H9 (cell line): Measurements from ENCODE around the gene HIP1. TPM values are rescaled to one million over a fixed set of nuclear protein-coding genes. Genes with fewer than 3 reads are reported as not detected.

Experiments used
- DNase-seq: peaks from one replicate; pipeline ENCODE4 v3.0.0-alpha.2; 2017
- H2AFZ ChIP-seq: one replicate; pipeline ENCODE4 v1.6.1; 2013; ENCODE audit warnings: mild to moderate bottlenecking, low read length, control low read depth, moderate library complexity
- H2AK5ac ChIP-seq: 2 replicates; pipeline ENCODE4 v1.6.1; 2013; ENCODE audit warnings: low read length, control low read depth, mixed read lengths; ENCODE audit not compliant: insufficient read length
- H2BK120ac ChIP-seq: one replicate; pipeline ENCODE4 v1.6.1; 2013; ENCODE audit warnings: low read depth, mild to moderate bottlenecking, low read length, control low read depth, inconsistent platforms; ENCODE audit not compliant: poor library complexity, severe bottlenecking
- H2BK12ac ChIP-seq: 2 replicates; pipeline ENCODE4 v1.6.1; 2013; ENCODE audit warnings: low read length, control low read depth, mixed read lengths, low read depth; ENCODE audit not compliant: insufficient read length
- H2BK15ac ChIP-seq: 2 replicates; pipeline ENCODE4 v1.6.1; 2013; ENCODE audit warnings: low read depth, low read length, control low read depth
- H2BK20ac ChIP-seq: one replicate; pipeline ENCODE4 v1.6.1; 2013; ENCODE audit warnings: low read depth, mild to moderate bottlenecking, low read length, control low read depth, inconsistent platforms; ENCODE audit not compliant: poor library complexity, severe bottlenecking
- H2BK5ac ChIP-seq: 2 replicates; pipeline ENCODE4 v1.6.1; 2013; ENCODE audit warnings: low read length, control low read depth, mixed read lengths; ENCODE audit not compliant: insufficient read length
- H3K14ac ChIP-seq: 2 replicates; pipeline ENCODE4 v1.6.1; 2013; ENCODE audit warnings: low read length, control low read depth; ENCODE audit not compliant: insufficient read depth
- H3K18ac ChIP-seq: 2 replicates; pipeline ENCODE4 v1.6.1; 2013; ENCODE audit warnings: low read depth, mild to moderate bottlenecking, mixed read lengths, low read length, control low read depth; ENCODE audit not compliant: insufficient read length
- H3K23ac ChIP-seq: 2 replicates; pipeline ENCODE4 v1.6.1; 2013; ENCODE audit warnings: low read length, control low read depth, mixed read lengths, low read depth; ENCODE audit not compliant: insufficient read length
- H3K23me2 ChIP-seq: 2 replicates; pipeline ENCODE4 v1.6.1; 2013; ENCODE audit warnings: low read depth, mild to moderate bottlenecking, mixed read lengths, low read length, control low read depth; ENCODE audit not compliant: insufficient read length, poor library complexity, severe bottlenecking
- H3K27ac ChIP-seq: 2 replicates; pipeline ENCODE4 v1.5.1; 2013; ENCODE audit warnings: low read length, control low read depth, mixed read lengths, low read depth; ENCODE audit not compliant: insufficient read length
- H3K27me3 ChIP-seq: 2 replicates; pipeline ENCODE4 v1.6.1; 2013; ENCODE audit warnings: low read length, control low read depth, inconsistent platforms; ENCODE audit not compliant: insufficient read depth
- H3K4ac ChIP-seq: 2 replicates; pipeline ENCODE4 v1.6.1; 2013; ENCODE audit warnings: low read depth, mild to moderate bottlenecking, control low read depth, inconsistent platforms, low read length, moderate library complexity
- H3K4me1 ChIP-seq: 2 replicates; pipeline ENCODE4 v1.6.1; 2013; ENCODE audit warnings: low read length, control low read depth, inconsistent platforms; ENCODE audit not compliant: insufficient read depth
- H3K4me2 ChIP-seq: 2 replicates; pipeline ENCODE4 v1.6.1; 2013; ENCODE audit warnings: low read length, control low read depth, mixed read lengths; ENCODE audit not compliant: insufficient read length, insufficient read depth
- H3K56ac ChIP-seq: 2 replicates; pipeline ENCODE4 v1.6.1; 2013; ENCODE audit warnings: low read depth, mild to moderate bottlenecking, mixed read lengths, low read length, control low read depth; ENCODE audit not compliant: insufficient read length
- H3K79me1 ChIP-seq: 2 replicates; pipeline ENCODE4 v1.6.1; 2013; ENCODE audit warnings: low read depth, mild to moderate bottlenecking, moderate library complexity, low read length, control low read depth, inconsistent platforms; ENCODE audit not compliant: insufficient read depth, poor library complexity, severe bottlenecking
- H3K79me2 ChIP-seq: 2 replicates; pipeline ENCODE4 v1.6.1; 2013; ENCODE audit warnings: low read length, control low read depth, inconsistent platforms; ENCODE audit not compliant: insufficient read depth
- H3K9ac ChIP-seq: 2 replicates; pipeline ENCODE4 v1.6.1; 2013; ENCODE audit warnings: low read length, control low read depth, mixed read lengths; ENCODE audit not compliant: insufficient read length; ENCODE audit errors: extremely low read depth
- H3K9me3 ChIP-seq: one replicate; pipeline ENCODE4 v1.6.1; 2013; ENCODE audit warnings: low read depth, low read length, inconsistent platforms; ENCODE audit not compliant: control insufficient read depth
- H3T11ph ChIP-seq: one replicate; pipeline ENCODE4 v1.6.1; 2013; ENCODE audit warnings: mild to moderate bottlenecking, low read length, control low read depth, inconsistent platforms
- H4K20me1 ChIP-seq: one replicate; pipeline ENCODE4 v1.6.1; 2013; ENCODE audit not compliant: control insufficient read depth, insufficient read length, insufficient read depth
- H4K5ac ChIP-seq: 2 replicates; pipeline ENCODE4 v1.6.1; 2013; ENCODE audit warnings: low read depth, mild to moderate bottlenecking, mixed read lengths, low read length, control low read depth; ENCODE audit not compliant: insufficient read length
- H4K8ac ChIP-seq: replicated peaks from 2 replicates; pipeline ENCODE4 v1.6.1; 2013; ENCODE audit warnings: low read length, control low read depth, mixed read lengths, low read depth; ENCODE audit not compliant: insufficient read length
- H4K91ac ChIP-seq: 2 replicates; pipeline ENCODE4 v1.6.1; 2013; ENCODE audit warnings: low read depth, mild to moderate bottlenecking, moderate library complexity, mixed read lengths, low read length, control low read depth; ENCODE audit not compliant: insufficient read length
- H3K27ac Mint-ChIP-seq, 3 experiments: 2 replicates in 2 of 3; 3 replicates in 1 of 3; pipeline ENCODE4 v1.8.0; 2020 to 2021; ENCODE audit warnings: mixed read lengths in 3 of 3, mild to moderate bottlenecking in 1 of 3, moderate library complexity in 1 of 3
- H3K27me3 Mint-ChIP-seq: 2 replicates; pipeline ENCODE4 v1.8.0; 2021; ENCODE audit warnings: low read depth, mild to moderate bottlenecking, moderate library complexity, mixed read lengths
- H3K36me3 Mint-ChIP-seq, 3 experiments: 2 replicates in 2 of 3; 3 replicates in 1 of 3; pipeline ENCODE4 v1.8.0; 2020 to 2021; ENCODE audit warnings: low read depth in 3 of 3, mixed read lengths in 3 of 3; ENCODE audit not compliant: insufficient read depth in 1 of 3
- H3K4me1 Mint-ChIP-seq, 2 experiments: 2 replicates each; pipeline ENCODE4 v1.8.0; 2020; ENCODE audit warnings: mixed read lengths in 2 of 2
- H3K4me3 Mint-ChIP-seq, 2 experiments: 2 replicates in 1 of 2; 3 replicates in 1 of 2; pipeline ENCODE4 v1.8.0; 2020 to 2021; ENCODE audit warnings: mild to moderate bottlenecking in 2 of 2, mixed read lengths in 2 of 2, moderate library complexity in 1 of 2
- H3K9me3 Mint-ChIP-seq, 2 experiments: 2 replicates in 1 of 2; 3 replicates in 1 of 2; pipeline ENCODE4 v1.8.0; 2020; ENCODE audit warnings: mild to moderate bottlenecking in 2 of 2, mixed read lengths in 2 of 2, moderate library complexity in 1 of 2
- WGBS: extraction: QIAGEN DNeasy Blood & Tissue Kit; methylation state at CpG from one replicate; pipeline ENCODE4 v1.1.7; 2013; ENCODE audit warnings: missing lambda C conversion rate, low lambda C conversion rate, mixed read lengths; ENCODE audit not compliant: insufficient read length; ENCODE audit errors: extremely low coverage; 5-methylcytosine and 5-hydroxymethylcytosine counted together
- total RNA-seq: library from RNA; stranded (reverse); gene quantifications from 2 replicates; pipeline ENCODE4 v1.2.1, GENCODE V29; 2021
- TF ChIP-seq, protein P1 (sequence below): fragments of 200-600 bp; sonication (generic); conservative IDR thresholded peaks from 3 replicates; pipeline ENCODE4 v1.8.0; 2021; ENCODE audit warnings: antibody characterized with exemption, mild to moderate bottlenecking

Gene HIP1
- total RNA-seq, 1 experiment from 2014 or later: 87.5 TPM

DNA sequence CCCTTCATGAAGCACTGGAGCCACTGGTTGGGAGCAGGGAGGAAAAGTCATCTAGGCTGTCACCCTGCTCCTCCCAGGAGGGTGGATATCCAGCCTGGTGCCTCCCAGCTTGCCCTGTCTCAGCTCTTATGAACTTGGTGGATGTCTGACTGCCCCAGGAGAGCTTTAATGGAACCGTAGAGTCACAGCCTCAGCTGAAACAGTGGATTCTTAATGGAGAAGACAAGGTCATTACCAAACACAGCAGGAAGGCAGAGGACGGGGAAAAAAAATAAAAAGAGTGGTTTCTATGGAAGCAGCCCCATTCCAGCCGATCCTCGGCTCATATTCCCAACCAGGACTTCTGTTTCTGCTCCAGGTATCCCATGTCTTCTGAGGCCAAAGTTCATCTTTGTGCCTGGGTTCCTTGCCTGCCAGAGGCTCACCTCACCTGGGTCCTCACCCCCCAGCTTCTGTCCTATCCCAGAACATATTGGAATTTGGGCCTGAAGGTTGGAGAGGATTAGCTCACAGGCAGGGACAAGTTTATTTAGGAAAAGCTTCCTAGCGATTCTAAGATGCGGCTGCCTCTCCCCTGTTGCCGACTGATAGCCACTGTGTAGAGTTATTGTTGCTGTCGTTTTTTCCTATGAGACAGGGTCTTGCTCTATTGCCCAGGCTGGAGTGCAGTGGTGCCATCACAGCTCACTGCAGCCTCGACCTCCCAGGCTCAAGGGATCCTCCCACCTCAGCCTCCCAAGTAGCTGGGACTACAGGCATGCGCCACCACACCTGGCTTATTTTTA is 17.7 kb upstream of the HIP1 start:
- Histone ChIP-seq H3K27ac (no peak overlapping the region), H2BK20ac (no peak overlapping the region), H2BK15ac (no peak overlapping the region; the same call in none of the 2 replicates), H3K9ac (no peak overlapping the region), H4K5ac (no peak overlapping the region), H2BK120ac (no peak overlapping the region), H3K9me3 (no peaks in the 10 kb centered on the region), H3K56ac (no peak overlapping the region), H4K91ac (no peak overlapping the region), H3K18ac (no peak overlapping the region), H3K27me3 (no peaks in the 10 kb centered on the region), H2AK5ac (no peak overlapping the region), H2AFZ (no peak overlapping the region), H3K4me1 (no peaks in the 10 kb centered on the region), H4K8ac (no peak overlapping the region), H3K14ac (peak overlapping the region; percentile 65), H3T11ph (no peak overlapping the region), H3K79me1 (no peaks in the 10 kb centered on the region), H3K4ac (no peak overlapping the region), H3K4me2 (no peak overlapping the region), H4K20me1 (no peaks in the 10 kb centered on the region), H2BK12ac (no peak overlapping the region), H2BK5ac (no peak overlapping the region), H3K23me2 (no peaks in the 10 kb centered on the region), H3K23ac (no peak overlapping the region), H3K79me2 (no peaks in the 10 kb centered on the region)
- H3K4me1 Mint-ChIP-seq: peaks cover 3 to 5% of the 10 kb centered on the region in 2 experiments; a peak in 3 of 4 replicates
- H3K9me3 Mint-ChIP-seq: peaks cover 0 to 3% of the 10 kb centered on the region in 2 experiments; a peak in 1 of 5 replicates
- TF ChIP-seq, protein P1, sequence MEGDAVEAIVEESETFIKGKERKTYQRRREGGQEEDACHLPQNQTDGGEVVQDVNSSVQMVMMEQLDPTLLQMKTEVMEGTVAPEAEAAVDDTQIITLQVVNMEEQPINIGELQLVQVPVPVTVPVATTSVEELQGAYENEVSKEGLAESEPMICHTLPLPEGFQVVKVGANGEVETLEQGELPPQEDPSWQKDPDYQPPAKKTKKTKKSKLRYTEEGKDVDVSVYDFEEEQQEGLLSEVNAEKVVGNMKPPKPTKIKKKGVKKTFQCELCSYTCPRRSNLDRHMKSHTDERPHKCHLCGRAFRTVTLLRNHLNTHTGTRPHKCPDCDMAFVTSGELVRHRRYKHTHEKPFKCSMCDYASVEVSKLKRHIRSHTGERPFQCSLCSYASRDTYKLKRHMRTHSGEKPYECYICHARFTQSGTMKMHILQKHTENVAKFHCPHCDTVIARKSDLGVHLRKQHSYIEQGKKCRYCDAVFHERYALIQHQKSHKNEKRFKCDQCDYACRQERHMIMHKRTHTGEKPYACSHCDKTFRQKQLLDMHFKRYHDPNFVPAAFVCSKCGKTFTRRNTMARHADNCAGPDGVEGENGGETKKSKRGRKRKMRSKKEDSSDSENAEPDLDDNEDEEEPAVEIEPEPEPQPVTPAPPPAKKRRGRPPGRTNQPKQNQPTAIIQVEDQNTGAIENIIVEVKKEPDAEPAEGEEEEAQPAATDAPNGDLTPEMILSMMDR: no peak
- no CpG with 5 or more reads among the region's 10 CpGs for WGBS
- H3K27me3 Mint-ChIP-seq: no peaks in the 10 kb centered on the region; the same call in 1 of the 2 replicates
- no peak for DNase-seq
- H3K36me3 Mint-ChIP-seq: no peaks in the 10 kb centered on the region
- no peak overlapping the region for H3K27ac Mint-ChIP-seq
- no peak overlapping the region for H3K4me3 Mint-ChIP-seq
